GM19438 (cell line): ENCODE data around the gene GHSR.

ENCODE experiments used
- ATAC-seq: cut with Tn5 transposase; IDR thresholded peaks from one replicate; pipeline ENCODE4 v1.9.1; 2021; ENCODE audit warnings: low read depth; ENCODE audit not compliant: unreplicated experiment

The GHSR gene

GRCh38 chr3:172441581-172441980 is 6.7 kb downstream of the GHSR start:
- no peak for ATAC-seq

- no peak for ATAC-seq
Observed at GRCh38 chr3:172438186-172438585, 10.1 kb downstream of the GHSR start.

DNA sequence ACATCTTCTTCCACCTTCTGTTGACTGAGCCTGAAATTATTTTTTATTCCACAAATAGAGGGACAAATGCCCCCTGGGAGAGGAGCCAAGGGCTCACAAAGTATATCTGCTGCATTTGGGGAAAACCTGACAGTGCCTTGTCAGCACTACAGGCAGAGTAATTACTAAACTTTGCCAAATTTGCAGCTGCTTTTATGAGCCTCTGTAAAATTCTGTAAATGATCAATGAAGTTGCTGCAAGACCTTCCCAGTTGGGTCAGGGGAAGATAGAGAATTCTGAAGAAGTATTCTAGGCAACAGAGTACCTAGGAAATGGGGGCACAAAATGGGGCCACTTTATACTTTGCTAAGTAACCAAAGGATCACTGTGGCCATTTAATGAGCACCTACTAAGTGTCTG is 10.5 kb downstream of the GHSR start:
- ATAC-seq: no peak

GRCh38 chr3:172415323-172415722 is 32.9 kb downstream of the GHSR start:
- ATAC-seq: no peak

- ATAC-seq: no peak
Observed at GRCh38 chr3:172411478-172411947, 36.7 kb downstream of the GHSR start.

GRCh38 chr3:172410702-172411477 is 37.4 kb downstream of the GHSR start:
- no peak for ATAC-seq

- ATAC-seq: no peak
Observed at GRCh38 chr3:172407872-172408271, 40.4 kb downstream of the GHSR start.

DNA sequence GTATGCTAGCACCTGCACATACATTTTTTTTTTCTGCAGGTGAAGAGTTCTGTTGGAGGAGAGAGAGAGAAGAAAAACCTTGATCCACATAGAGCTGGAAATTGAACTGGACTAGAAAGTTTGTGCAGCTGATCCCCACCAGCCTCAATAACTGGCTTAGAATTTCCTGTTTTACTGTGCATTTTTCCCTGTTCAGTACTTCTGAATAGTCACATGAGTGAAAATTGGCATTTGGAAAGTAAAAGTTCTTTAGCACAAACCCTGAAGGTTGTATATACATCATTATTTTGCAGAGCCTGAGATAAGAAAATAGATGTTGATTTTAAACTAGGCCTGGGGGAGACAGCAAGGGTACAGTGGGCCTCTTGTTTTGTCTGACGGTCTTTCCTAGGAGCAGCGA is 42.3 kb downstream of the GHSR start:
- no peak for ATAC-seq

GRCh38 chr3:172404237-172404962 is 43.9 kb downstream of the GHSR start:
- no peak for ATAC-seq

DNA sequence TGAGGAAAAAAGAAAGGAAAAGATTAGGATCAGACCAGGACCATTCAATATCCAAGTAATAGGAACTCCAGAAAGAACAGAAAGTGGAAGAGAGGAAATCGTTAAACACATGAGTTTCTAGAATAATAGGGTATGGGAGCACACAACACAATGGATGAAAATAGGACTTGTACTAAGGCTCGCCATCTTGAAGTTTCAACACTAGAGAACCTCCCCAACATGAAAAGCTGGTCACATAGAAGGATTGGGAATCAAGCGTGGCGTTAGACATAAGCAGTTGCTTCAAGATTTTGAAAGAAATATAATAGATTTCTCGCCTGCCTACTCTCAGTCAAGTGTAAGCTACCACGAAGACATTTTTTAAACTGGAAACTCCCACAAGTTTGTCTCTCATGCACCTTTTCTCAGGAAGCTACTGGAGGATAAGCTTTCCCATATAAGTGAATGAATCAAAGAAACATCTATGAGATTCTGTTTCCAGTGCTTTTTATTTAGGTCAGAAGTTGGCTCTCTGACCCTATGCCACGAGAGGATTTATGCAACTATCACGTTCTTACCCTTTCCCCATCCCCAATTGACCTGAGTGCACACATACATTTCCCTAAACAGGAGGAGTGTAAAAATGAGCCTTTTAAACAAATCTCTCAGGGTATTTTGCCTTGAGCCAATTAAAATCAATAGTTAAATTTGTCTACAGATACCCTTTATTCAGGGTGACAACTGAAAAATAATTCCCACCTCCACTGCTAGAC is 45.2 kb downstream of the GHSR start:
- ATAC-seq: no peak

- no peak for ATAC-seq
Observed at GRCh38 chr3:172402090-172402489, 46.2 kb downstream of the GHSR start.

- no peak for ATAC-seq
Observed at GRCh38 chr3:172398484-172398883, 49.8 kb downstream of the GHSR start.

- no peak for ATAC-seq
Observed at GRCh38 chr3:172397716-172398405, 50.4 kb downstream of the GHSR start.

DNA sequence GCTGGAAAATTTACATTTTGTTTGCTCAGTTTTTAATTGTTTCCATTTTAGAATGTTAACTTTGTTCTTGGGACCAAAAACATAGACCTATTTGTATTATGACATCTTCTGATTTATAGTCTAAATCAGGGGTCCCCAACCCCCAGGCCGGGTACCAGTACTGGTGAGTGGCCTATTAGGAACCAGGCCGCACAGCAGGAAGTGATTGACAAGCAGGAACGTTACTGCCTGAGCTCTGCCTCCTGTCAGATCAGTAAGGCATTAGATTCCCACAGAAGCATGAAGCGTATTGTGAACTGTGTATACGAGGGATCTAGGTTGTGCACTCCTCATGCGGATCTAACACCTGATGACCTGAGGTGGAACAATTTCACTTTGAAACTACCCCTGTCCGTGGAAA is 51.9 kb downstream of the GHSR start:
- no peak for ATAC-seq

- no peak for ATAC-seq
Observed at GRCh38 chr3:172394692-172395091, 53.6 kb downstream of the GHSR start.
